ENCODE data around the gene TMIGD1.

- no peak for TF ChIP-seq CTCF (conservative IDR thresholded peaks at IDR 0.05 in 1 of 2, IDR thresholded peaks at IDR 0.05 in 1 of 2; ENCODE audit: low read depth in 1 of 2, low read length in 2 of 2)
- TF ChIP-seq EZH2 (IDR thresholded peaks at IDR 0.05; ENCODE audit: low read length, missing control alignments): no peak
Observed at GRCh38 chr17:30372755-30373154, 38.9 kb upstream of the TMIGD1 start.
